ENCODE measurements around the gene LRRC27.

Gene LRRC27

DNA sequence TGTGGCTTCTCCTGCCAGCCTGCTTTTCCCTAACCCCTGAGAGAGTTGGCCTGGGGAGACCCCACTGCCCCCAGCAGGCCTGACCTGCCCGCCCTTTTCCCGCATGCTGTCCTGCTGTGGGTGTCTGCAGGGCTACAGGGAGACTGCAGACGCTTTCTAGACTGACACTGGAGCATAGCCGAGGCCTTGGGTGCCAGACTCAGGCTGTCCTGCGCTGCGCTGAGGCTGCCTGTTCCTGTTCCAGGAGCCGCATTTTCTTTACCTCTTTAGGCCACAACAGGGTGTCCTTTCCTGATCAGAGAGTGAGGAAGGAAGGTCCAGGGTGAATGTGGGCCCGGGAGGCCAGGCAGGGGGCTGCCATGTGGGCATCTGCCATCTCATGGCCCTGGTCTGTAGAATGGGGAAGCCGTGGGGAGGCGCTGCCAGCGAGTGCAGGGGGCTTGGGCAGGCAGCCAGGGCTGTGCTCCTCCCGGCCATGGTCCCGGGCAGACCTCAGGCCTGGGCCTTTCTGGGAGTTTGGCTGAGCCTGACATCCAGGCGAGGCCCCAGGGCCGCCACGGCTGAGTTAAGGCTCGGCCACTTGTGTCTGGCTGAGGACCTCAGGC lies 68.7 kb downstream of the LRRC27 start (continued):
- no peak for TF ChIP-seq ZFP30 (CRISPR knock-in tag; IDR thresholded peaks at IDR 0.05)
- no peak for TF ChIP-seq GLIS3 (CRISPR knock-in tag; IDR thresholded peaks at IDR 0.05)
- TF ChIP-seq OSR1 (CRISPR knock-in tag; IDR thresholded peaks at IDR 0.05): no peak
- no peak for TF ChIP-seq ZNF565 (CRISPR knock-in tag; conservative IDR thresholded peaks at IDR 0.05; ENCODE audit: low read depth)
- TF ChIP-seq PPARA (CRISPR knock-in tag; IDR thresholded peaks at IDR 0.05; ENCODE audit: borderline replicate concordance): no peak
- no peak for TF ChIP-seq ESRRG (CRISPR knock-in tag; IDR thresholded peaks at IDR 0.05)

DNA sequence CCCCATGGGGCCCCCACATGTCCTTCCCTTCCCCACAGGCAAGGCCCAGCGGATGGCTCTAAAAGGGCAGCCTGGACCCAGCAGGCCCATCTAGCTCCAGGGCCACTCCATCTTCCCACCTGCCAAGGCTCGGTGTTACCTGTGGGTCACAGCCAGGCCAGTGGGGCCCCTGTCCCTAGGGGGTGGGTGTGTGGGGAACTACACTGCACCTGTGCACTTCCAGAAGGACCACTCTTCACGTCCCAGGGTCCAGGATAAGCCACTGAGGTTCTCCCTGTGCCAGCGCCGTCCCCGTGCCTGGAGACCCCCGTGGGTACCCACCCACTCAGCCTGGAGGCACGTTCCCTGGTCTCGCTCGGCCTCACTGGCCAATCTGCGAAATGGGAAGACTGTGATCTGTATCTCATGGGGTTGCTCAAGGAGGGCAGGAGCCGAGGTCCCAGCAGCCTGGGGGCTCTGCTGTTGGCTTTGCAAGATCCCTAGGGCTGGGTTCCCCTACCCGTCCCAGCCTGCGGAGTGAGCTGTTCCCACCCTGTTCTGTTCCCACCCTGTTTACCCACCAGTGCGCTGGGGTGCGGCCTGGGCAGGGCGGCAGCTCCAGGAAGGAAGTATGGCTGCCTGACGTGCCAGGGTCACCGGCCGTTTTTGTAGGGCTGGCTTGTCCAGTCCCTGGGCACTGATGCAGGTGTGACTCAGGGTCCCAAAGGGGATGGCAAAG lies 69.6 kb downstream of the LRRC27 start:
- ATAC-seq: no peak

DNA sequence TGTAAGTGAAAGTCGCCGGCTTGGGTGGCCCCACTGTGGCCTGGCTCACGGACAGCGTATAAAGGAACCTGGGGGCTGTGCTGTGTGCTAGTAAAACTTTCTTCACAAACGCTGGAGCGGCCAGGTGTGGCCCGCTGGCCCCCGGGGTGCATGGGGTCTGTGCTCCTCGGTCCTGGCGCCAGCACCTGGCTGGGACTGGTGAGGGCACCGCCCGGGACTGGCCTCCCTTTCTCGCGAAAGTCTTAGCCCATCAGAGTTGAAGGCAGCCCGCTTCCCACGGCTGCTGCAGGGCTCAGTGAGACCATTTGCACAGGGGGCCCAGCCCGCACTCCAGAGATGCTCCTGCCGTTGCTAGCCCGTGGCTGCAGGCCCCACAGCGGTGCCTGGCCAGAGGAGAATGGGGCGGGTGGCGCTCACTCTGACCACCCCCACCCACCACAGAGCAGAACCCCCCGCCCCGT lies 70.8 kb downstream of the LRRC27 start:
- ATAC-seq: no peak
- TF ChIP-seq, protein P1, sequence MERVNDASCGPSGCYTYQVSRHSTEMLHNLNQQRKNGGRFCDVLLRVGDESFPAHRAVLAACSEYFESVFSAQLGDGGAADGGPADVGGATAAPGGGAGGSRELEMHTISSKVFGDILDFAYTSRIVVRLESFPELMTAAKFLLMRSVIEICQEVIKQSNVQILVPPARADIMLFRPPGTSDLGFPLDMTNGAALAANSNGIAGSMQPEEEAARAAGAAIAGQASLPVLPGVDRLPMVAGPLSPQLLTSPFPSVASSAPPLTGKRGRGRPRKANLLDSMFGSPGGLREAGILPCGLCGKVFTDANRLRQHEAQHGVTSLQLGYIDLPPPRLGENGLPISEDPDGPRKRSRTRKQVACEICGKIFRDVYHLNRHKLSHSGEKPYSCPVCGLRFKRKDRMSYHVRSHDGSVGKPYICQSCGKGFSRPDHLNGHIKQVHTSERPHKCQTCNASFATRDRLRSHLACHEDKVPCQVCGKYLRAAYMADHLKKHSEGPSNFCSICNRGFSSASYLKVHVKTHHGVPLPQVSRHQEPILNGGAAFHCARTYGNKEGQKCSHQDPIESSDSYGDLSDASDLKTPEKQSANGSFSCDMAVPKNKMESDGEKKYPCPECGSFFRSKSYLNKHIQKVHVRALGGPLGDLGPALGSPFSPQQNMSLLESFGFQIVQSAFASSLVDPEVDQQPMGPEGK (CRISPR knock-in tag; IDR thresholded peaks at IDR 0.05; ENCODE audit: borderline replicate concordance): no peak
- TF ChIP-seq ZNF70 (CRISPR knock-in tag; IDR thresholded peaks at IDR 0.05) (no peak), TCF4 (CRISPR knock-in tag; IDR thresholded peaks at IDR 0.05; ENCODE audit: borderline replicate concordance) (no peak), ARNTL (CRISPR knock-in tag; IDR thresholded peaks at IDR 0.05; ENCODE audit: borderline replicate concordance, low read depth) (no peak), ZC3H10 (CRISPR knock-in tag; IDR thresholded peaks at IDR 0.05) (no peak), ZFP3 (CRISPR knock-in tag; IDR thresholded peaks at IDR 0.05) (no peak), ZFP30 (CRISPR knock-in tag; IDR thresholded peaks at IDR 0.05) (no peak)
- TF ChIP-seq, protein P2, sequence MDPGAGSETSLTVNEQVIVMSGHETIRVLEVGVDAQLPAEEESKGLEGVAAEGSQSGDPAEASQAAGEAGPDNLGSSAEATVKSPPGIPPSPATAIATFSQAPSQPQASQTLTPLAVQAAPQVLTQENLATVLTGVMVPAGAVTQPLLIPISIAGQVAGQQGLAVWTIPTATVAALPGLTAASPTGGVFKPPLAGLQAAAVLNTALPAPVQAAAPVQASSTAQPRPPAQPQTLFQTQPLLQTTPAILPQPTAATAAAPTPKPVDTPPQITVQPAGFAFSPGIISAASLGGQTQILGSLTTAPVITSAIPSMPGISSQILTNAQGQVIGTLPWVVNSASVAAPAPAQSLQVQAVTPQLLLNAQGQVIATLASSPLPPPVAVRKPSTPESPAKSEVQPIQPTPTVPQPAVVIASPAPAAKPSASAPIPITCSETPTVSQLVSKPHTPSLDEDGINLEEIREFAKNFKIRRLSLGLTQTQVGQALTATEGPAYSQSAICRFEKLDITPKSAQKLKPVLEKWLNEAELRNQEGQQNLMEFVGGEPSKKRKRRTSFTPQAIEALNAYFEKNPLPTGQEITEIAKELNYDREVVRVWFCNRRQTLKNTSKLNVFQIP (CRISPR knock-in tag; IDR thresholded peaks at IDR 0.05; ENCODE audit: borderline replicate concordance, low read depth): no peak

More for the DNA sequence above, 69.6 kb downstream of the LRRC27 start:
- TF ChIP-seq OSR1 (CRISPR knock-in tag; IDR thresholded peaks at IDR 0.05) (no peak), CSDC2 (CRISPR knock-in tag; IDR thresholded peaks at IDR 0.05) (no peak), ZFP3 (CRISPR knock-in tag; IDR thresholded peaks at IDR 0.05) (no peak), RARB (CRISPR knock-in tag; IDR thresholded peaks at IDR 0.05) (no peak), ZNF565 (CRISPR knock-in tag; conservative IDR thresholded peaks at IDR 0.05; ENCODE audit: low read depth) (no peak), BACH2 (CRISPR knock-in tag; IDR thresholded peaks at IDR 0.05; ENCODE audit: borderline replicate concordance) (no peak), ISL1 (CRISPR knock-in tag; IDR thresholded peaks at IDR 0.05) (no peak), ARNTL (CRISPR knock-in tag; IDR thresholded peaks at IDR 0.05; ENCODE audit: borderline replicate concordance, low read depth) (no peak), TOX (CRISPR knock-in tag; IDR thresholded peaks at IDR 0.05; ENCODE audit: borderline replicate concordance) (no peak), ZFP30 (CRISPR knock-in tag; IDR thresholded peaks at IDR 0.05) (no peak)
- TF ChIP-seq, protein P2 (CRISPR knock-in tag; IDR thresholded peaks at IDR 0.05; ENCODE audit: borderline replicate concordance, low read depth): no peak
- TF ChIP-seq, protein P3, sequence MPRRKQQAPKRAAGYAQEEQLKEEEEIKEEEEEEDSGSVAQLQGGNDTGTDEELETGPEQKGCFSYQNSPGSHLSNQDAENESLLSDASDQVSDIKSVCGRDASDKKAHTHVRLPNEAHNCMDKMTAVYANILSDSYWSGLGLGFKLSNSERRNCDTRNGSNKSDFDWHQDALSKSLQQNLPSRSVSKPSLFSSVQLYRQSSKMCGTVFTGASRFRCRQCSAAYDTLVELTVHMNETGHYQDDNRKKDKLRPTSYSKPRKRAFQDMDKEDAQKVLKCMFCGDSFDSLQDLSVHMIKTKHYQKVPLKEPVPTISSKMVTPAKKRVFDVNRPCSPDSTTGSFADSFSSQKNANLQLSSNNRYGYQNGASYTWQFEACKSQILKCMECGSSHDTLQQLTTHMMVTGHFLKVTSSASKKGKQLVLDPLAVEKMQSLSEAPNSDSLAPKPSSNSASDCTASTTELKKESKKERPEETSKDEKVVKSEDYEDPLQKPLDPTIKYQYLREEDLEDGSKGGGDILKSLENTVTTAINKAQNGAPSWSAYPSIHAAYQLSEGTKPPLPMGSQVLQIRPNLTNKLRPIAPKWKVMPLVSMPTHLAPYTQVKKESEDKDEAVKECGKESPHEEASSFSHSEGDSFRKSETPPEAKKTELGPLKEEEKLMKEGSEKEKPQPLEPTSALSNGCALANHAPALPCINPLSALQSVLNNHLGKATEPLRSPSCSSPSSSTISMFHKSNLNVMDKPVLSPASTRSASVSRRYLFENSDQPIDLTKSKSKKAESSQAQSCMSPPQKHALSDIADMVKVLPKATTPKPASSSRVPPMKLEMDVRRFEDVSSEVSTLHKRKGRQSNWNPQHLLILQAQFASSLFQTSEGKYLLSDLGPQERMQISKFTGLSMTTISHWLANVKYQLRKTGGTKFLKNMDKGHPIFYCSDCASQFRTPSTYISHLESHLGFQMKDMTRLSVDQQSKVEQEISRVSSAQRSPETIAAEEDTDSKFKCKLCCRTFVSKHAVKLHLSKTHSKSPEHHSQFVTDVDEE (CRISPR knock-in tag; IDR thresholded peaks at IDR 0.05): no peak
